NK-92 treated with Interleukin-12 subunit alpha and Interleukin-12 subunit beta, amount 100 ng/mL, for 24 hours (cell line): ENCODE measurements around the gene DDAH2.

Experiments
- DNase-seq: peaks from one replicate; lab custom pipeline; 2025; lab: John Stamatoyannopoulos, UW

The DDAH2 gene, protein sequence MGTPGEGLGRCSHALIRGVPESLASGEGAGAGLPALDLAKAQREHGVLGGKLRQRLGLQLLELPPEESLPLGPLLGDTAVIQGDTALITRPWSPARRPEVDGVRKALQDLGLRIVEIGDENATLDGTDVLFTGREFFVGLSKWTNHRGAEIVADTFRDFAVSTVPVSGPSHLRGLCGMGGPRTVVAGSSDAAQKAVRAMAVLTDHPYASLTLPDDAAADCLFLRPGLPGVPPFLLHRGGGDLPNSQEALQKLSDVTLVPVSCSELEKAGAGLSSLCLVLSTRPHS

DNA sequence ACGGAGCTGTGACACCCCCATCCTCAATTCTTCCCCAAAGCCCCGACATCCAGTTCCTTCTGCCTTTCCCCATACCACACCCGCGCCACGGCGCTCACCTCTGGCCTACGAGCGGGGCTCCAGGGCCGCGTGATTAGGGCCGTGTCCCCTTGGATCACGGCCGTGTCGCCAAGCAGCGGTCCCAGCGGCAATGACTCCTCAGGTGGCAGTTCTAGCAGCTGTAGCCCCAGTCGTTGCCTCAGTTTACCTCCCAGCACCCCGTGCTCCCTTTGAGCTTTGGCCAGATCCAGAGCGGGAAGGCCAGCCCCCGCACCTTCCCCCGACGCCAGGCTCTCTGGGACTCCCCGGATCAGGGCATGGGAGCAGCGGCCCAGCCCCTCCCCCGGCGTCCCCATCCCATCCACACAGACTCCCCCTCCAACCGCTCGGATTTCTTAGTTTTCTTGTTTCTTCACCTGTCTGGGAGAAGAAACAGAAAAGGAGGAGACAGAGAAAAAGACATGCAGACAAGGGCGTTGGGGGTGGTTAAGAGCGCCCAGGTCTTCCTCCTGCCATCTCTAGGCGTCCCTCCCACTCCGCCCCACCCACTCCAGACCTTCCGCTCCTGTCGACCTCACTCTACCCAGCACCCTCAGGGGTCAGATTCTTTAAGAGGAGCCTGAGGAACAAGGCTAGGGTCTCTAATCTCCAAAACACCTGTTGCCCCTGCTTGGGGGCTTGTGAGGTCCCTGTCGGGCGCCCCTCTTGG lies at the start of gene DDAH2:
Gene DDAH2, minus strand, starts transcription at position 533 of the 748 bp plus-strand sequence. Its CDS starts 138 bp downstream, at position 395.
- no peak for DNase-seq

DNA sequence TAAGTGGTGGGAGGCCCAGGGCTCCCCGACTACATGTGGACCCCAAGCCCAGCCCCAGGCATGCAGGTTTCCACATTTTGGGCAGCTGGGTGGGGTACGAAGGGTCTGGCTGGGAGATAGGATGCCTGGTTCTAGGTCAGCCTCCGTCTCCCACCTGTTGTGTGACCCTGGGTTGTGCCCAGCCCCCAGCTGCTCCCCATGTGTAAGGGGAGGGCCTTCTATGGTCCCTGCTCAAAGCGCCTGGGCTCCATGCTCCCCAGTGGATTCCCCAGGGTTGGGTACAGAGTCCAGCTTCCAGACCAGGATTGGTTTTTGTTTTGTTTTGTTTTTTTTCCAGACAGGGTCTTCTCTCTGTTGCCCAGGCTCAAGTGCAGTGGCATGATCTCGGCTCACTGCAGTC lies 49.1 kb upstream of the DDAH2 start:
- no peak for DNase-seq

DNA sequence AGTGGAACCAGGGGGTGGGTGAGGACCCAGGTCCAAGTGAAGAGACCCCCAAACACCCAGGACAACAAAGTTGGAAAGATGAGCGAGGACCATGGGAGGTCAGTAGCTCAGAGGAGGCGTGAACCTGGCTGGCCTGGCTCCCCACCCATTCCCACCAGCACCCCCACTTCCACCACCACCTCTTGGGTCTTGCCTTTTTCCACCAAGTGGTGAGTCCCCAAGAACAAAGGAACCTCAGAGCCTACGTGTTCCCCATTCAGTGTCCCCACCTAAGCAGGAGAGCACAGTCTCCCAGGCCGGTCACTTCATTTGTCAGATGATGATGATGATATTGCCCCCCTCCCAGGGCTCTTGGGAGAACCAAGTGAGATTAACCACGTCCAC lies 48.6 kb upstream of the DDAH2 start:
- no peak for DNase-seq

DNA sequence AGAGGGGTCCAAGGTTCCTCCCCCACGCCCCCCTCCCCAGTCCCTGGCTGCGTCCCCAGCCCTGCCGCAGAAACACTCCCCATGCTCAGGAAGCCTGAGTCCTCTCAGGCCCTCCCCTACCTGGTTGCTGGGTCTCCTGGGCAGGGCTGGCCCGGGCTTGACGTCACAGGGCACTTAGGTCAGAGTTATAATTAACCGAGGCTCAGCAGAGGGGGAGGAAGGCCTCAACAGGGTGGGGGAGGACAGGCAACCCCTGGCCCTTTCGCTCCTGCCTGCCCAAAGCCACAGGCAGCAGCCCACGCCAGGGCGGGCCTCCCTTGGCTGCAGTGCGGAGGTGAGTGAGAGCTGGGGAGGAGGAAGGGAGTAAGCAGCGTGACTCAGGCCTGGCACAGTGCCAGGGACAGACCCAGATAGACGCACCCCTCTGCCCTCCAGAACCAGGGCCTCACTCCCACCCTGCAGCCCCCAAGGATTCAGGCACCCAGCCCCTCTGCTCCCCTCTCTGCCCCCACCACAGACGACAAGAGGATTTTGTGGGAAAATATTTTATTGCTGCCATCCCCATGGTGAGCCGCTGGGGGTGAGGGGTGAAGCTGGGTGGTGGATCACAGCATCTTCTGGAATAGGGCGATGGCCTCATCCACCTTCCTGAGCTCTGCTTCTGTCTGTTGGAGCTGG lies 48.0 kb upstream of the DDAH2 start, which contains the start of gene VWA7:
Gene VWA7, minus strand, starts transcription at position 340 of the 678 bp plus-strand sequence. CDS start 549 bp downstream, outside the sequence.
- no peak for DNase-seq

DNA sequence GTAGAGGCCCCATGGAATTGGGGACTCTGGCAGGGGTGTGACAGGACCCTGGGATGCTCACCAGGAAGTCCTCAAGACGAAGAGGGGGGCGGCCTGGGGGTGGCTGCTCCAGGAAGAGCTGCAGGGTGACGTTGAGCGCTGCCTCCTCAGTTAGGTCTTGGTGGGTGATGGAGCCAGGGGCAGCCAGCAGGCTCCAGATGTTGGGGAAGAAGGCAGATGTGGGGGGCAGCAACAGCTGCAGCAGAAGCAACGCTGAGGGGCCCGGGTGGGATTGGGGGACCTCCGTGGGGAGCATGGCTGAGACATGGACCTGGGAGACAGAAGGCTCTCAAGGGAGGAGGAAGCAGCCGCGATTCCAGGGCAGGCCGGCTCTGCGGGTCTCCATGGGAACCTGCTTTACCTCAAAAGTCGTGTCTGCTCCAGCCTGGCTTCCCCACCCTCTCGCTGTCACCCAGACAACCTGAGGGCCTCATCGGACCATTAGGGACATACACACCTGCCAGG lies 47.4 kb upstream of the DDAH2 start:
- DNase-seq, result no peak

DNA sequence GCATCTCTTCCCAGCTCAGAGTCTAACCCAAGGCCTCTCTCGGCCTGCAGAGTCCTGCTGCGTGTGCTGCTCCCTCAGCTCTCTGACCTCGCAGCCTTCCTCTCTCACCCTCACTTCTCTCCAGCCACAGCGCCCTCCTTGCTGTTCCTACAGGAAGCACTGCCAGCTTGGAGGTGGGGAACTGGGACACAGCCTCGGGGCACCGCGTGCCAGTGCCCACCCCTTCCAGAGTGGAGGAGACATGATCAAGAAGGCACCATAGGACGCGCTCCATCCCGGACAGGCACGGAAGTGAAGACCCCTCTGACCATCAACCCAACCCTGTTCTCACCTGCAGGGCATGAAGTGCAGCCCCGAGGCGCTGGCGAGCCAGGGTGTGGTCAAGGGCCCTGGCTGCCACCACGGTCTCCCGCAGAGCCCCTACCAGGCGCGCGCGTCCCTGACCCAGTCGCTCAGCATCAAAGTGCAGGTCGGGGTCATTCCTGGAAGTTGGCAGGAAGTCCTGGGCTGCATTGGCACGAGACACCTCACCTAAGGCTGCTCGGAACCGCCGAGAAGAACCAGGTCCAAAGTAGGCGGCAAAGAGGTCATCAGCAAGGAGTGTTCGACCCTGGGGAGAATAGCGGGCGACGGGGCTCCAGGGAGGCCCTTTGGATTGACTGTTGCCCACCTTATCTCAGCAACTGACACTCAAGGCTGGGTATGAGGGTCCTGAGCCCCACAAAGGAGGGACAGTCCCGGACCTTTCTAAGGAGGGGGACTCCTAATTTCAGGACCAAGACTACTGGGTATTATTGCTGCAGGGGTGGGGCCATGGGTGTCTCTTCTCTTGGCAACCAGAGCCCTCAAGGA lies 46.8 kb upstream of the DDAH2 start:
- no peak for DNase-seq

DNA sequence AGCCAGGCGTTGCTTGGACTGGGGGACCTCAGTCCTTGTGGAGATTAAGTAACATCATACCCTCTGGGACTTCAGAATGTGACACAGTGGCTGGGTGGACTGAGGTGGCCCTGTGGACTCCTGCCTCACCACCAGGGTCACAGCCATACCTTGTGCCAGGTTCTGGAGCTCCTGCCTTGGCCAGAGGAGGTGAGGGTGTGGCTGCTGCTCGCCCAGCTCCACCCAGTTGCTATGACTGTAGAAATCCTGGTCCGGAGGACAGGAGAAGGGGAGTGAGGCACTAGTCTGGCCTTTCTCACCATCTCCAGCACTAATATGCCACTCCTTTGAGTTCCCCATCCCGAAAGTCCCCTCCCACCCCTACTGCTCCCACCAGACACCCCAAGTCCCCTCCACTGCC lies 46.1 kb upstream of the DDAH2 start:
- no peak for DNase-seq

DNA sequence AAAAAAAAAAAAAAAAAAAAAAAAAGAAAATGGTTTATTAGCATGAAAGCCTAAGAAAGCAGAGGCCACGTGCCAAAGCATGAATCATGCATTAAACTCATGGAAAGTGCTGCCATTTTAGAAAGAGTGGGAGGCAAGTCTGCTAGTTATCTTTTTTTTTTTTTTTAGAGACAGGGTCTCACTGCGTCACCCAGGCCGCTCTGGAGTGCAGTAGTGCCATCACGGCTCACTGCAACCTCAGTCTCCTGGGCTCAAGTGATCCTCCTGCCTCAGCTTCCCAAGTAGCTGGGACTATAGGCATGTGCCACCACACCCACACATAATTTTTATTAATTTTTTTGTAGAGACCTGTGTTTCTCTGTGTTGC lies 42.9 kb upstream of the DDAH2 start:
- DNase-seq, result no peak

DNA sequence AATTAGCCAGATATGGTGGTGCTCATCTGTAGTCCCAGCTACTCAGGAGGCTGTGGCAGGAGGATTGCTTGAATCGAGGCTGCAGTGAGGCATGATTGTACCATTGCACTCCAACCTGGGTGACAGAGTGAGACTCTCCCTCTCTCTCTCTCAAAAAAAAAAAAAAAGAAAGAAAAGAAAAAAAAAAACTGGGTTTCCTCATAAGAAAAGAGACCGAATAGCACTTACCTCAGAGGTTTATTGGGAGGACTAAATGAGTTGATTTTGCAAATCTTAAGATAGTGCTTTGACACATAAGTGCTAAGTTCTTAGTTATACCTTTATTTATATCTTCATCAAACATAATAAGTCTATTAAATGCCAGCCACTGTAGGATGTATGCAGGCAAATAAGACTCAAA lies 41.8 kb upstream of the DDAH2 start:
- no peak for DNase-seq

DNA sequence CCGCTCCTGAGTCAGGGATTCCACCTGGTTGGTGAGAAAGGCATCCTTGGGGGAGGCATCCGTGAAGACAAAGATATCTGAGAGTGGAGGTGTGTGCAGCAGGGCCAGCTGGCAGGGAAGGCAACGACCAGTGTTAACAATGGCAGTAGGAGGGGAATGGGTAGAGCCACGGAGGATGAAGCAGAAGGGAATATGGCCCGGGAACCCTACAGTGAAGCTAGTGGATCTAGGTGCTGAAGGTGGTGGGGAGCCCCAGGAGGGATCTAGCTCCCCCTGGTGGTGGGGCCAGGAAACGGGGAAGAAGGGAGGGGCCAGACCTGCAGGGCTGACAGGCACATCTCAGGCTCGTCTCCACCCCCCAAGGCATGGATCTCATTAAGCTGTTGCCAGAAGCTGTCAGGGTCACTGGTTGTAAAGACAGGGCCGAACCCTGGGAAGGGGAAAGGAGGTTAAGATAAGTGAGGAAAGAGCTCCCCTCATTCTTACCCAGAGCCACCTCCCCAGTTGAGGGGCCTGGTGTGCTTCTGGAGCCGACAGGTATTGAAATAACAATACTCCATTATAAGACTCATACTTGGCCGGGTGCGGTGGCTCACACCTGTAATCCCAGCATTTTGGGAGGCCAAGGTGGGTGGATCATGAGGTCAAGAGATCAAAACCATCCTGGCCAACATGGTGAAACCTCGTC lies 40.7 kb upstream of the DDAH2 start:
- peak; percentile 45 for DNase-seq

DNA sequence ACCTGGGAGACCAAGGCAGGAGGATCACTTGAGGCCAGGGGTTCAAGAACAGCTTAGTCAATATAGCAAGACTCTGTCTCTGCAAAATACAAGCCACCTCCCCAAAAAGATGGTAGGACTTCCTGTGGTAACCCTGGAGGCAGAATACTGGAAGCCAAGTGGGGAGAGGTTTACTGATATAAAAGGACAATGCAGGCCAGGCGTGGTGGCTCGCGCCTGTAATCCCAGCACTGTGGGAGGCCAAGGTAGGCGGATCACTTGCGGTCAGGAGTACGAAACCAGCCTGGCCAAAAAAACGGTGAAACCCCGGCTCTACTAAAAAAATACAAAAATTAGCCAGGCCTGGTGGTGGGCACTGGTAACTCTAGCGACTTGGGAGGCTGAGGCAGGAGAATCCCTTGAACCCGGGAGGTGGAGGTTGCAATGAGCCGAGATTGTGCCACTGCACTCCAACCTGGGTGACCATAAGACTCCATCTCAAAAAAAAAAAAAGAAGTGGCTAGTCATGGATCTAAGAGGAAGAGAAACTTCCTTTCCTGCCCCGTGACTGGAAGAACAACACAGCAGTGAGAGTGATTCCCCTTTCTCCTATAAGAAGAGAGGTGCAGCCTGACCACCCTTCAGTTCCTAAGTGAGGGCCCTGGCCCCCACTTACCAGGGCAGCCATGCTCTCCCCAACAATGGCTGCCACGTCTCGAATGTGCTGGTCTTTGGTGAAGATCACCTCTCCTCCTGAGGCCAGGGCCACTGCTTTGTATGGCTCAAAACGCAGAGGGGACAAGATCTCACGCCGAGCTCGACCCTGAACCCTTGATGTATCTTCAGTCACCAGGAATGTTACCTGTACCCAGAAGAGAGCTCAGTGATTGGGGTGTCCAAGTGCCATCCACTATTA lies 39.5 kb upstream of the DDAH2 start:
- DNase-seq, result no peak

DNA sequence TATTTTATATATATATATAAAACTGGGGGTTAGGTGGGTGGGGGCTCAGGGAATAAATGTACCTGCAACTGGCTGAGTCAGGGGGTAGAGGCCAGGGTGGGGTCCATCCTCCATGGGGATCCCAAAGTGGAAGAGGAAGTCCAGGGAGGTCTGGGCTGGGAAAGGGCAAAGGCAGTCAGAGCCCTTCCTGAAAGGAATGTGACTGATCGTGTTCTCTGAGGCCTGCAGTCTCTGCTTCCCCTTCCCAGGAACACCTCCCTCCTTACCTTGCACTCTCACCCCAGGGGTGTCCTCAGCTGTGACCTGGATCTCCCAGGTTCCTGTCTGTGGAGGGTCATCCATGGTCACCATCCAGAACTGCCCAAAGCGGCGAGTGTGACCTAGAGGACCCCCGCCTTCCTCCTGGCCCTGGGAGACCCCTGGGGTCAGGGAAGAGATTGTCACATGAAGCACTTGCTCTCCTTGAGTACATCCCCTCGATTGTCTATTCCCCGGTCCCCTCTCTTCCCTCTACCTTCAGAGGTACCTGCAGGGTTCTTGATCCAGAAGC lies 38.1 kb upstream of the DDAH2 start:
- DNase-seq, result no peak

DNA sequence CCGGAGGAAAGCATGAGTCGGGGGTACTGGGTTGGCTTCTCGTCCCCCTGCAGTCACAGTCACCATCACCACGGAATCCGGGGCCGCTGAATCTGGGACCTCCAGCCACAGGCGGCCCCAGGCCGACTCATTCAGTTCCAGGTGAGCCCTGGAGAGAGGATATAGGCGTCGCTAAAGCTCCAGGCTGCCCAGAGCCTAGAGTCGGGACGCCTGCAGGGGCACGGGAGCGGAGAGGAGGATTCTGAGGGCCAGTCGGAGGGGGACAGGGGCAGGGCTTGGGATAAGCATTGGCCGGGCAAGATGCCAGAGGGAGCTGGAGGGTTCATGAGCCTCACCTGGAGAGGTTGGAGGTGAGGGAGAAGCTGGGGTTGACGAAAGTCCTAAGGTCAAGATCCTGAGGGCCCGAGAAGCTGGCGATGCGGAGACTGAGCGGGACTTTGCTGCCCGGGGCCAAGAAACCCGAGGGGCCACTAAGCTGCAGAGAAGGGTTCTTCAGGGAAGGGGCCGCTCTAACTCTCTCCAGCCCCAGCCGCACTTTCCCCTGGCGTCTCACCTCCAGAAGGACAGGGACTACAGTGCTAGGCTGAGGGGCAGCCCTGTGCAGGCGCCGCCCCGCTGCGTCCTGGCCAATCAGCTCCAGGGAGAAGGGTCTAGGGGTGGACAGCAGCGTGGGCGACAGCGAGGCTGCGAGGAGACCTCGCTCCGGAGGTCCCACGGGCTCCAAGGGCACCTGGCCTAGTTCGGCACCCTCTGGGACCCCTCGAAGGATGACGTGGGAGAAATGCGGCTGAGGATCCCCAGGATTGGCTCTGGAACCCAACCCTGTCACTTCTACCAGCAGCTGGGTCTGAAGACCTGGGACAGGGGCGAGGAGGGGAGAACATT lies 37.1 kb upstream of the DDAH2 start:
- no peak for DNase-seq

DNA sequence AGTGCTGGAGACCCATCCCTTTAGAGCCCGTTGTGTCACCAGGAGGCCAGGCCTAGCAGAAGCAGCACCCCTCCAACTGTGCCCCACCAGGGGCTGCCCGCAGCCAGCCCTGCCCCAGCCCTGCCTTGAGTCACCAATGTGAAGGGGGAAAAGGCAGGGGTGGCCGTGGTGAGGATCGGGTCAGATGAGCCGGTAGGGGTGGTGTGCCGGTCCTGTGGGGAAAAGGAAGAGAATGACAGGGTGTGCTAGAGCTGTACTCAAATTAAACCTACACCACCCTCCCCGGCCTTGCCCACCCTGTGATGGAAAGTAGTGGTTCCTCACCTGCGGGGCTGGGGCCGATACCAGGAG lies 36.4 kb upstream of the DDAH2 start:
- DNase-seq, result no peak

DNA sequence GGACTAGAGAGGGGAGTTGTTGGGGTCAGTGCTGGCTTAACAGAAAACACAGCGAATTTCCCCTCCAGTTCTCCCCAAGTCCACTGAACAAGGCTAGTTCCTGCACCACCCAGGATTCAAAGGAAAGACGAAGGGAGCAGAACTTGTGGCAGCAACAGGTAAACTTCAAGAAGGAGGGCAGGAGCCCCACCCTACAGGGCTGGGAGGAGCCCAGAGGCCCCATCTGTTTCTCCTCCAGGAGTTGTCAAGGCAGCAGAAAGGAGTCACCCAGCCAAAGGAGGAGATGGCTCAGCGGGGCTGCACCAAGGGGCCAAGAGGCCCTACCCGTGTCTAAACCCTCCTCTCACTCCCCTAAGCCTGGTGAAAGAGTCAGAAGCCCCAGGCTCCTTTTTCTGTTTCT lies 35.1 kb upstream of the DDAH2 start:
- DNase-seq, result no peak

DNA sequence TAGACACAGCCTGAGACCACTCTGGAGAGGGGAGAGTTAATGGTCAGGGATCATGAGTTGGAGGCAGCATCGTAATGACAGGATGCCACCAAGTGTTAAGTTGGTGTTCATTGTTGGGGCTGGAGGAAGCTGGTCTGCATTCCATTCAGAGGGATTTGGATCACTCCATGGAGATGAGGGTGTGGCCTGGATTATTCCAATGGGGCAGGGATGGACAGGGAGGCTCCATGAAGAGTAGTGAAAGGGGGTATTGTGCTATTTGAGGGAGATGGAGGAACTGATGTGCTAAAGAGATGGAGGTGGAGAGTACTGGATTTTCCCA lies 34.5 kb upstream of the DDAH2 start:
- DNase-seq, result no peak

DNA sequence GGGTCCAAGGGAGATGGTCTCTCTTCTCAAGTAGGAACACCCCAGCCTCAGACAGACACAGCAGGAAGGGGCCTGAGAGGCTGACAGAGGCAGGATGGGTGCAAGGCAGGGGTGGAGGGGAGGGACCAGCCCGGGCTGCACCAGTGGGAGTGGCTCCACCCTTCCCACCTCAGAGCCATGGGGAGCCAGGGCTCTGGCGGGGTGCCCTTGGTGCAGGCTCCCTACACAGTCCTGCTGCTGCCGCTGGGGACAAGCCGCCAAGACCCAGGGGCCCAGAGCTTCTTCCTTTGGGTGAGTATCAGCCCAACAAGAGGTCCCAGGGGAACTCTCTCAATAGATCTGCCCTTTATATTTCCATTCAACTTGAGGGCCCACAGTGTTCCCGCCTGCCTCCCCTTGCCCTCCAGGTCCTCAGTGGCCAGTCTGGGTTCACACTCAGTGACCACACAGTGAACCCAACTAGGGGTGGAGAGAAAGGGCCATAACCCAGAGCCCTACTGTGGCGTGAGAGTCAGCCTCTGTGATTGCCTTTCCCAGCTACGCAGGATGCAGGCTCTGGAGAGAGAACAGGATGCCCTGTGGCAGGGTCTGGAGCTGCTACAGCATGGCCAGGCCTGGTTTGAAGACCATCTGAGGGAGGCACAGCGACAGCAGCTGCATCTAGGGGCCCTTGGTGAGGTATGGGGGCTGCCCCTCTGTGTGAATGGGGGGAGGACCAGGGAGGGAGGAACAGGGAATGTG lies 33.9 kb upstream of the DDAH2 start:
- no peak for DNase-seq

DNA sequence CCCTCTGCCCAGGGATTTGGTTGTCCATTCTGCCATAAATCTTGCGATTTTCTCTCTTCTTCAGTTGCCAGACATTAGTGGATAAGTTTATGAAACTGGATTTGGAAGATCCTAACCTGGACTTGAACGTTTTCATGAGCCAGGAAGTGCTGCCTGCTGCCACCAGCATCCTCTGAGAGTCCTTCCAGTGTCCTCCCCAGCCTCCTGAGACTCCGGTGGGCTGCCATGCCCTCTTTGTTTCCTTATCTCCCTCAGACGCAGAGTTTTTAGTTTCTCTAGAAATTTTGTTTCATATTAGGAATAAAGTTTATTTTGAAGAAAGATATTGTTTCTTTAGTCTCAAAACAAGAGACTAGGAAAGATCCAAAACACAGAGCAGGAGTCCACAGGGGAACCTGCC lies 33.3 kb upstream of the DDAH2 start, which contains the start of gene SAPCD1:
Gene SAPCD1, plus strand, starts transcription at position 301 of the 400 bp plus-strand sequence. CDS start 399 bp downstream, outside the sequence.
- no peak for DNase-seq
